IPS-15b (cell line): ENCODE data around the gene AAGAB.

Experiments
- H3K27me3 ChIP-seq: one replicate; pipeline ENCODE4 v1.6.1; 2013; ENCODE audit warnings: low read length; ENCODE audit not compliant: control insufficient read depth, insufficient read depth
- H3K36me3 ChIP-seq: one replicate; pipeline ENCODE4 v1.6.1; 2013; ENCODE audit warnings: low read length; ENCODE audit not compliant: control insufficient read depth, insufficient read depth
- H3K4me1 ChIP-seq: one replicate; pipeline ENCODE4 v1.6.1; 2013; ENCODE audit warnings: mild to moderate bottlenecking, low read length; ENCODE audit not compliant: control insufficient read depth, insufficient read depth
- H3K4me3 ChIP-seq: one replicate; pipeline ENCODE4 v1.5.1; 2013; ENCODE audit warnings: low read depth, low read length
- H3K9ac ChIP-seq: one replicate; pipeline ENCODE4 v1.6.1; 2013; ENCODE audit warnings: low read depth, mild to moderate bottlenecking, low read length
- H3K9me3 ChIP-seq: one replicate; pipeline ENCODE4 v1.6.1; 2013; ENCODE audit warnings: mild to moderate bottlenecking, low read length; ENCODE audit not compliant: control insufficient read depth, insufficient read depth

The AAGAB gene

GRCh38 chr15:67224889-67225288 is 29.6 kb downstream of the AAGAB start:
- H3K9me3 ChIP-seq, result no peaks in the 10 kb centered on the region
- no peak overlapping the region for H3K4me3 ChIP-seq
- no peak overlapping the region for H3K9ac ChIP-seq
- no peaks in the 10 kb centered on the region for H3K36me3 ChIP-seq
- no peaks in the 10 kb centered on the region for H3K27me3 ChIP-seq
- H3K4me1 ChIP-seq, result no peaks in the 10 kb centered on the region

- Histone ChIP-seq H3K4me3 (no peak overlapping the region), H3K9ac (no peak overlapping the region), H3K36me3 (no peaks in the 10 kb centered on the region), H3K4me1 (no peaks in the 10 kb centered on the region), H3K9me3 (no peaks in the 10 kb centered on the region), H3K27me3 (no peaks in the 10 kb centered on the region)
Measured at GRCh38 chr15:67219288-67219687, 35.2 kb downstream of the AAGAB start.

- Histone ChIP-seq H3K9ac (no peak overlapping the region), H3K4me3 (no peak overlapping the region), H3K36me3 (no peaks in the 10 kb centered on the region), H3K27me3 (no peaks in the 10 kb centered on the region), H3K4me1 (no peaks in the 10 kb centered on the region), H3K9me3 (no peaks in the 10 kb centered on the region)
Measured at GRCh38 chr15:67218428-67218827, 36.0 kb downstream of the AAGAB start.

- Histone ChIP-seq H3K9ac (no peak overlapping the region), H3K36me3 (no peaks in the 10 kb centered on the region), H3K9me3 (no peaks in the 10 kb centered on the region)
Measured at GRCh38 chr15:67216859-67217258, 37.6 kb downstream of the AAGAB start.

DNA sequence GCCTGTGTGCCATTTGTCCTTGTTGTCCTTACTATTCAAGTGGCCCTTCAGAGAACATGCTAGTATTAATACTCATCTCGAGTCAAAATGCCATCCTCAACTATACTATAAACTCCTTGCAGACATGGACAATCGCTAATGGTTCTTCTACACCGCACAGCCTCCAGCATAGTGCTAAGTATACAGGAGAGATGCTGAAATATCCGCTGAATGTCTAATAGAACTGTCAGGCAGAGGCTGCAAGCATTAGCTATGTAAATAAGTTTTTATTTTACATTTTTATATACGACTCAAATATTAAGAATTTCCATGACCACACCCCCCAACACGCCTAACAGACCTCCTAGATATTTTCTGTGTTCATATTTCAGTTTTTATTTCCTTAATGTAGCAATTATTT is 39.4 kb downstream of the AAGAB start:
- no peaks in the 10 kb centered on the region for H3K27me3 ChIP-seq
- no peak overlapping the region for H3K9ac ChIP-seq
- H3K9me3 ChIP-seq, result no peaks in the 10 kb centered on the region
- H3K4me3 ChIP-seq, result no peak overlapping the region
- no peaks in the 10 kb centered on the region for H3K4me1 ChIP-seq
- no peaks in the 10 kb centered on the region for H3K36me3 ChIP-seq

More at GRCh38 chr15:67216859-67217258, 37.6 kb downstream of the AAGAB start:
- Histone ChIP-seq H3K4me1 (no peaks in the 10 kb centered on the region), H3K4me3 (no peak overlapping the region), H3K27me3 (no peaks in the 10 kb centered on the region)

- Histone ChIP-seq H3K4me1 (no peaks in the 10 kb centered on the region), H3K27me3 (no peaks in the 10 kb centered on the region), H3K4me3 (no peak overlapping the region), H3K9ac (no peak overlapping the region), H3K9me3 (no peaks in the 10 kb centered on the region), H3K36me3 (no peaks in the 10 kb centered on the region)
Measured at GRCh38 chr15:67212684-67213367, 41.6 kb downstream of the AAGAB start.

GRCh38 chr15:67210555-67211168 is 43.8 kb downstream of the AAGAB start:
- Histone ChIP-seq H3K27me3 (no peaks in the 10 kb centered on the region), H3K4me1 (no peaks in the 10 kb centered on the region), H3K4me3 (no peak overlapping the region), H3K9ac (no peak overlapping the region), H3K9me3 (no peaks in the 10 kb centered on the region), H3K36me3 (no peaks in the 10 kb centered on the region)

DNA sequence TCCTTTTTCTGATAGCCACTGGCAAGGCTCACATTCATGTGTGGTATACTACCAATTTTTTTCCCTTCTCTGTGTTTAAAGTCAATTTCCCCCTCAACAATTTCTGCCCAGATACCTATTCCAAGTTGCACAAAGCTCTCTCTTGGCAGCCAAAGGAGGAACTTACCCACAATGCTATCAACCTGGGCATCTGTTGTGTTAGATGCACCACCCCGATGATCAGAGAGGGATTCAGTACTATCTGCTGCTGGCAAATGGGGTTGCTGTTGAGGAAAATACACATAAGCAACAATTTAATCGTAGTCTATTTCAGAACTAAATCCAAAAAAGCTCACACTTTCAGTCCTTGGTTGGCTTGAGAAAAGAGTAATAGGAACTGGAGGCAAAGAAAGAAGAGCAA is 46.1 kb downstream of the AAGAB start:
- no peaks in the 10 kb centered on the region for H3K36me3 ChIP-seq
- no peaks in the 10 kb centered on the region for H3K9me3 ChIP-seq
- no peak overlapping the region for H3K4me3 ChIP-seq
- no peaks in the 10 kb centered on the region for H3K4me1 ChIP-seq
- no peaks in the 10 kb centered on the region for H3K27me3 ChIP-seq
- no peak overlapping the region for H3K9ac ChIP-seq

GRCh38 chr15:67207555-67208207 is 46.8 kb downstream of the AAGAB start:
- Histone ChIP-seq H3K9ac (no peak overlapping the region), H3K27me3 (no peaks in the 10 kb centered on the region), H3K4me3 (no peak overlapping the region), H3K36me3 (no peaks in the 10 kb centered on the region), H3K4me1 (no peaks in the 10 kb centered on the region), H3K9me3 (no peaks in the 10 kb centered on the region)

DNA sequence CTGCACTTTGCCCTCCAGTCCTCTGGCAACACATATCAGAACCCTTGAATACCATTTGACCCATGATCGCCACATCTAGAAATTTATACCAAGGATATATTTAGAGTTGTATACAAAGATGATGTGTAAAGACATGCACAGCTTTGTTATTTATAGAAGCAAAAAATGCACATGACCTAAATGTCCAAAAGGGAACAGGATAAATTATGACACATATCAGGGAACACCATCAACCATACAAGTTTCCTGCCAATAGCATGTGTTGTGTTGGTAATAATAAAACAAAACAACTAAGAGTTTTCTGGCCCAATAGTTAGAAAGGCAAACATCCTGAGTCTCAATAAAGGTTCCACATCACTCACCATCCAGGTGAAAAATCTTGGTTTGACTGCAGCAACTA is 51.5 kb downstream of the AAGAB start:
- no peak overlapping the region for H3K4me3 ChIP-seq
- no peaks in the 10 kb centered on the region for H3K9me3 ChIP-seq
- no peak overlapping the region for H3K9ac ChIP-seq
- H3K4me1 ChIP-seq, result no peaks in the 10 kb centered on the region
- no peaks in the 10 kb centered on the region for H3K27me3 ChIP-seq
- H3K36me3 ChIP-seq, result peaks cover 4% of the 10 kb centered on the region

DNA sequence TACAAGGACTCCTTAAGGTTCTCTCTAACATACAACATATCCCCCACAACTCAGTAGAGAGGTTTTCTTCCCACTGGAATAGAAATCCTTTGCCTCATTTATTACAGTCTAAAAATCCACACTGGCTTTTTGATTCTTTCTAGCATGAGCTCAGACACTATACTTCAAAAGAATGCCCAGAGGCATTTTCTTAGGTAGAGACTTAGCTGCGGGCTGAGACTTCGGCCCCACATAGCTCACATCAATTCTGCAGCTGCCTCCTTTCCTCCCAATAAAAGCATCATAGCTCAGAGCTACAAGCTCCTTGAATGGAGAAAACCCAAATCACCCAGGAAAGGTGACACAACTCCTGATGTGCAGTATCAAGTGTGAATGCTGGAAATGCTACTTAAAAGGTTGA is 52.4 kb downstream of the AAGAB start:
- Histone ChIP-seq H3K4me1 (no peaks in the 10 kb centered on the region), H3K4me3 (no peak overlapping the region), H3K27me3 (no peaks in the 10 kb centered on the region), H3K36me3 (peaks cover 4% of the 10 kb centered on the region), H3K9me3 (no peaks in the 10 kb centered on the region), H3K9ac (no peak overlapping the region)

DNA sequence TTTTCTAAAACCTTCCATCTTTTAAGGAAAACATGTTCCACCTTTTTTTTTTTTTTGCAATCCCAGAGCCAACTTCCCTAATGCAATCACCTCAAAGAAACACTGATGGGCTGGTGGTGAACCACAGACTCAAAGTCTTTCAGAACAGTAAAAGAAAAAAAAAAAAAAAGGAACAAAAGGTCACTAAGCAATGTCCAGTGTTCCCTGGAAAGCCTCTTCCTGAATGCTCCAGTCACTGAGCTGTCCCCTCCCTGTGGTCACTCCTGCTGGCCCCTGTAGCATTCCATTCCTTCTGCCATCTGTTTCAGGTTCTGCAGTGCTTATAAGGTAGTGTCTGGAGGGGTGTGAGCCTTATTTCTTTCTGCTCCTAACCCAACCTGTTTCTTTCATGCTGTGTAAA is 53.3 kb downstream of the AAGAB start:
- Histone ChIP-seq H3K4me3 (no peak overlapping the region), H3K27me3 (no peaks in the 10 kb centered on the region), H3K9ac (no peak overlapping the region), H3K36me3 (peaks cover 4% of the 10 kb centered on the region), H3K9me3 (no peaks in the 10 kb centered on the region), H3K4me1 (no peaks in the 10 kb centered on the region)
